Hypothalamus (tissue), 51 donors: ENCODE data around the gene ABCC3.
"Not testable (repeated sequence)": the region's sequence is repeated elsewhere in the genome, so short reads cannot be mapped to it uniquely, and the experiment has no call there.

Experiments used
- DNase-seq, 51 donors: peaks; one replicate each; lab custom pipeline; 2025; lab: John Stamatoyannopoulos, UW

The ABCC3 gene

DNA sequence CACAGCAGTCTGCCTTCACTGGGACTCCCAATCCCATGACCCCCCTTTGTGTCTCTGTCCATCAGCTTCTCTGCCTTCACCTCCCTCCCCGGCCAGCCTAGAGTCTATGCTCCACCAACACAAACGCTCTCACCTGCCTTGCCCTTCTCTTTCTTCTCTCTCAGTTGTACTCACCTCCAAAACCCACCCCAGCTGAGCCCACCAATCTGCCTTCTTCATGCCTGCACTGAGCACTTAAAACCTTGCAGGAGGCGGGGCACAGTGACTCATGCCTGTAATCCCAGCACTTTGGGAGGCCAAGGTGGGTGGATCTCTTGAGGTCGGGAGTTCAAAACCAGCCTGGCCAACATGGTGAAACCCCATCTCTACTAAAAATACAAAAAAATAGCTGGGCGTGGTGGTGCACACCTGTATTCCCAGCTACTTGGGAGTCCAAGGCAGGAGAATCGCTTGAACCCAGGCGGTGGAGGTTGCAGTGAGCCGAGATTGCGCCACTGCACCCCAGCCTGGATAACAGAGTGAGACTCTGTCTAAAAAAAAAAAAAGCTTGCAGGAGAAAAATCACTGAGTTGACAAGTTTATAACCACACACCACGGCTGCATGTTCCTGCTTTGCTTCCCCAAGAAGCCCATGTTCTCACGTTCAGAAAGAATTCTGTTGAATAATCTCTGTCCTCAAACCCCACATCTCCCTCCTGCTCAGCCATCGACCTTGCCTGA, 46.0 kb downstream of the ABCC3 start:
- not testable (repeated sequence) for DNase-seq

GRCh38 chr17:50681263-50682200, 46.9 kb downstream of the ABCC3 start:
- DNase-seq, result peak in 22 of 51 donors; percentile 4 to 55 (median 18)

GRCh38 chr17:50682441-50682840, 47.8 kb downstream of the ABCC3 start:
- no peak for DNase-seq

DNA sequence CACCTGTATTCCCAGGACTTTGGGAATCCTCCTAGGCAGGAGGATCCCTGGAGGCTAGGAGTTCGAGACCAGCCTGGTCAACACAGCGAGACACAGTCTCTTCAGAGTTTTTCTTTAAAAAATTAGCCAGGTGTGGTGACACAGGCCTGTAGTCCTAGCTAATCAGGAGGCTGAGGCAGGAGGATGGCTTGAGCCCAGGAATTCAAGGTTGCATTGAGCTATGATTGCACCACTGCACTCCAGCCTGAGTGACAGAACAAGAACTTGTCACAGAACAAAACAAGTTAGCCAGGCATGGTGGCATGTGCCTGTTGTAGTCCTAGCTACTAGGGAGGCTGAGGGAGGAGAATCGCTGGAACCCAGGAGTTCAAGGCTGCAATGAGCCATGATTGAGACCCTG, 48.3 kb downstream of the ABCC3 start:
- DNase-seq, result no peak

GRCh38 chr17:50683434-50684287, 49.0 kb downstream of the ABCC3 start:
- DNase-seq, result no peak

DNA sequence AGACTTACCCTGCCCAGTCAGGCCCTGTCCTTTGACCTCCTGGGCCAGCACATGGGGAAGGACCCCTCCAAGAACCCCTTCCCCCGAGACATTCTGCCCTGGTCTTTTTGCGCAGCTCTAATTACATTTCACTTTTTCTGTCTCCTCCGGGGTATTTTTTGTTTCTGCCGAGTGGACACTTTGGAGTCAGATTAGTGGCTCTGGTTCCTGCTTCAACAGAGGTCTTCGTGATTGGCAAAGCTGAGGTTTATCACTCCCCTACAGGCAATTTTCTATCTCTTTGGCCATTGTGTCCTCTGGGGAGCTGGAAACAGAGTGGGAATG, 49.6 kb downstream of the ABCC3 start:
- DNase-seq, result no peak

DNA sequence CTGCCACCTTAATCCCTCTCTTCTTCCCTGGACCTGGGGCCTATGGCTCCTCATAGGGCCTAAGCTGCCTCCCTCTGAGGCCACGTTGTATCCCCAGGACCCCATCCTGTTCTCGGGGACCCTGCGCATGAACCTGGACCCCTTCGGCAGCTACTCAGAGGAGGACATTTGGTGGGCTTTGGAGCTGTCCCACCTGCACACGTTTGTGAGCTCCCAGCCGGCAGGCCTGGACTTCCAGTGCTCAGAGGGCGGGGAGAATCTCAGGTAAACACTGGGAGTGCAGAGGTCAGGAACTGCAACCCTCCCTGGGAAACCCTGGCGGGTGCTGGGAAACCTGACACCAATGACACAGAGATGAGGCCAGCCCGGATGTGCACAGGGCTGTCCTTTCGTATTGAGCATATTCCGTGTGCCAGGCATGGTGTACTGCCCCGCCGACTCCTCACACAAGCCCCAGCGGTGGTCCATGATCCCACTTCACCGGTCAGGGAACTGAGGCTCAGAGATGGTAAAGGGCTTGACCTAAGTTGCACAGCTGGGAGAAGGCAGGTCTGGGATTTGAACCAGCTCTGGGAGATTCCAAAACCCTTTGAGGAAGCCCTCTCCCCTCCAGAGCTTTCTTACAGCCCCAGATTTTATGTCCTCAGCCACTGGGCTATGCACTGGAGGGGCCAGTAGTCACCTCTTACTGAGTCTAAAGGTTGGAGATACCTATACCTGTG, 50.1 kb downstream of the ABCC3 start:
- DNase-seq, result no peak

GRCh38 chr17:50685334-50685665, 50.6 kb downstream of the ABCC3 start:
- DNase-seq, result no peak

- no peak for DNase-seq
These were observed 51.2 kb downstream of the ABCC3 start for GRCh38 chr17:50685691-50686493.

DNA sequence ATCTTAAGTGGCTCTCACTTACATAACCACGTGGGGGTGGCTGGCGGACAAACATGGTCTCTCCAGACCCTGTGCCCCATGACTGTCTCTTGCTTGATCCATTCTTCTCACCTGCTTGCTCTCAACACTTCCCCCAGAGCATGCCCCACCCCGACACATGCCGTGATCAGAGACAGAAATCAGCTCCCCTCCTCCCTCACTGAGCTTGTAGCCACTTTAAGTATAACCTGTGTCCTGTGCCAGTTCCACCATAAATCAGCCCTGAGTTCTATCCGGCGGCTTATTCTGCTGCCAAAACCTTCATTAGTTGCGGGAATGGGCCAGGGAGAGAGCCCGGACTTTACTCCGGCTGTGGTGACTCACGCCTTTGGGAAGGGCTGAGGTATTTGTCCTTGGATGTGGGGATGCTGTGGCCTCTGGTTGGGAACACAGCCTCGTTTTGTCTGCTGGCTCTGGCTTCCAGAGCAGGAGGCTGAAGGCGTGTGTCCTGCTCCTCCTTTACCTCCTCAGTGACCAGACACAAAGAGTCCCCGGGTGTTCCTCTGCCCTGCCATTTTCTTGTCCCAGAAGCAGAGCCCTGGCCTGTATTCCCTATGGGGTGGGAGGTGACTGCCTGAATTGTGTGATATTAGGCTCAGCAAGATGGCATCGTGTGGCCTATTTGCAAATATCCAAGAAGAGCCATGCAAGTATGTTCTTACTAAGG, 52.0 kb downstream of the ABCC3 start:
- DNase-seq, result peak in 6 of 51 donors; percentile 5 to 57 (median 14)

GRCh38 chr17:50687200-50688066, 52.8 kb downstream of the ABCC3 start:
- DNase-seq, result no peak

GRCh38 chr17:50688245-50688644, 53.6 kb downstream of the ABCC3 start:
- DNase-seq, result no peak

DNA sequence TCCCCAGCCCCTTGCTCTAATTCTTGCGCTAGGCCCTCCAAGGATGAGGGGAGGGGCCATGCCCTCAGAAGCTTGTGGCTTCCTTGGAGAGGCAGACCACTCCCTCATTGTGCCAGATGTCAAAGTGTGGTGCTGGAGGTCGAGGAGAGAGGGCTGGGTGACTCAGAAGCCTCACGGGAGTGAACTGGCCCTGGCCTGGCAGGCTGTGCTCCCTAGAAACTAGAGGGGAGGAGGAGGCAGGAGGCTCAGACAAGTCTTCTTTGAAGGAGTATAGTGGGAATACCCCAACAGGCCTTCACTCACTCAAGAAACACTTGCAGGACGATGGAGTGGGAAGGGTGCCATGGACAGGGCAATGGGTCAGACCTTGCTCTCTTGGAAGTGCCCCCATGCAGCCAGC, 54.6 kb downstream of the ABCC3 start:
- DNase-seq, result no peak

DNA sequence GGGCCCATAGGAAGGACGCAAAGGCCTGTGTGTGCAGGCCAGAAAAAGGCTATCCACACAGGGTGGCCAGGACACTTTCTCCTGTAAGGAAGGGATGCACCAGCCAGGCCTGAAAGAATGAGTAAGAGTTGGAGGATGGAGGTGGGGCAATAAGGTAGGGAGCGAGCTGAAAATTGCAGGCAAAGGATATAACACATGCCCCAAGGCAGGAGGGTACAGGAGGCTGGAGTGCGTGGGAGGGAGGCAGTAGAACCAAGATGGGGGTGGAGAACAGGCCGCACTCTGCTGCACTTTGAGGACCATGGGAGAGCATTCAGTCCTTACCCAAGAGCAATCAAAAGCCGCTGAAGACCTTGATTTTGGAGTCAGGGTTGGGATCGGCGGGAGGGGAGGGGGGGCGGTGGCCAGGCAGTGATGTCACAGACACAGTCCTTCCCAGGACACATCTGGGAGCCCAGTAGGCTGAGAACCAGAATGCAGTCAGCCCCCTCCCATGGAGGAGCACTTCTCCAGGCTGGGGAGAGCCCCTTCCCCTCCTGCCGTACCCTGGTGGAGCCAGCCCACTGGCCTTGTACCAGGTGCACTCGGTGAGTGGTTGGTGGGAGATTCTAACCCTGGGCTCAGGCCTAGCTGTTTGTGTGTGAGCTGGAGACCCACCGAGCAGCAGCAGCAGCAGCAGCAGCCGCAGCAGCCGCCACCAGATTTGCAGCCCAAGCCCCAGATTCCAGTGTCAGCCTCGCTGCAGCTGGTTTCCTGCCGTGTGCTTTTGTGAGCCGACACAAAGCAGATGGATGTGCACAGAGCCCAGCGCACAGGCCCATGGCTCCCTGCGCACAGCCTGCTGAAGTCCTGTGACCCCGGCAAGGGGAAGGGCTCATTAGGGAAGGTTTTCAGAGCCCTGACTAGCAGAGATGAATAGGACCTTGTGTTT, 55.5 kb downstream of the ABCC3 start:
- peak in 35 of 51 donors; percentile 8 to 59 (median 26) for DNase-seq

DNA sequence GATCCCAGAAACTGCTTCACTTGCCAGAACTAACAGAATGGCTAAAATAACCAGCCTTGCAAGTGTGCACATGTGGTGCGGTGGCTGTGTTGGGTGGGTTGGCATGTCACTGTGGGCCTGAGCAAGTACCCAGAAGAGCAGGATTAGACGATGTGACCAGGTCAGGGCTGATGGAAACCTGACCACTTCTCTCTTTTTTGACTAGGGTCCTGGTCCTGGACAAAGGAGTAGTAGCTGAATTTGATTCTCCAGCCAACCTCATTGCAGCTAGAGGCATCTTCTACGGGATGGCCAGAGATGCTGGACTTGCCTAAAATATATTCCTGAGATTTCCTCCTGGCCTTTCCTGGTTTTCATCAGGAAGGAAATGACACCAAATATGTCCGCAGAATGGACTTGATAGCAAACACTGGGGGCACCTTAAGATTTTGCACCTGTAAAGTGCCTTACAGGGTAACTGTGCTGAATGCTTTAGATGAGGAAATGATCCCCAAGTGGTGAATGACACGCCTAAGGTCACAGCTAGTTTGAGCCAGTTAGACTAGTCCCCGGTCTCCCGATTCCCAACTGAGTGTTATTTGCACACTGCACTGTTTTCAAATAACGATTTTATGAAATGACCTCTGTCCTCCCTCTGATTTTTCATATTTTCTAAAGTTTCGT, 56.3 kb downstream of the ABCC3 start:
- DNase-seq, result no peak
